ENCODE results near the gene ARRB2.
A peak's percentile ranks its signal among the peaks of the same experiment; 100 is the strongest.

Gene ARRB2

GRCh38 chr17:4733073-4733531, 22.7 kb downstream of the ARRB2 start:
- DNase-seq: no peak

GRCh38 chr17:4734857-4735475, 24.5 kb downstream of the ARRB2 start:
- no peak for DNase-seq

GRCh38 chr17:4735876-4736651, 25.6 kb downstream of the ARRB2 start:
- DNase-seq: no peak

- no peak for DNase-seq
Observed at GRCh38 chr17:4738136-4739121, 28.0 kb downstream of the ARRB2 start.

- peak in 1 of 4 experiments; percentile 45 for DNase-seq
Observed at GRCh38 chr17:4739122-4740024, 28.9 kb downstream of the ARRB2 start, which contains the start of the genes CXCL16 and ZMYND15. Gene CXCL16, minus strand, starts transcription at chr17:4739928. Its CDS starts 589 bp downstream, at chr17:4739339. Gene ZMYND15, plus strand, starts transcription at chr17:4739833. Its CDS starts 716 bp downstream, at chr17:4740549.

- no peak for DNase-seq
Observed at GRCh38 chr17:4740025-4740351, 29.6 kb downstream of the ARRB2 start.

- DNase-seq: no peak
Observed at GRCh38 chr17:4740584-4740983, 30.2 kb downstream of the ARRB2 start.

GRCh38 chr17:4741544-4741943, 31.1 kb downstream of the ARRB2 start:
- DNase-seq: no peak

- DNase-seq: no peak
Observed at GRCh38 chr17:4742133-4742532, 31.7 kb downstream of the ARRB2 start.

- DNase-seq: no peak
Observed at GRCh38 chr17:4742629-4743028, 32.2 kb downstream of the ARRB2 start.

GRCh38 chr17:4743216-4743615, 32.8 kb downstream of the ARRB2 start:
- no peak for DNase-seq

- DNase-seq: no peak
Observed at GRCh38 chr17:4743898-4744297, 33.5 kb downstream of the ARRB2 start.

GRCh38 chr17:4744999-4745969, 34.9 kb downstream of the ARRB2 start:
- no peak for DNase-seq

GRCh38 chr17:4747847-4748246, 37.4 kb downstream of the ARRB2 start:
- peak in 1 of 4 experiments; percentile 14 for DNase-seq

GRCh38 chr17:4748686-4749085, 38.3 kb downstream of the ARRB2 start:
- no peak for DNase-seq

GRCh38 chr17:4750606-4751005, 40.2 kb downstream of the ARRB2 start:
- no peak for DNase-seq

- no peak for DNase-seq
Observed at GRCh38 chr17:4751932-4752331, 41.5 kb downstream of the ARRB2 start.

GRCh38 chr17:4753392-4753791, 43.0 kb downstream of the ARRB2 start:
- no peak for DNase-seq

GRCh38 chr17:4759776-4760236, 49.4 kb downstream of the ARRB2 start:
- DNase-seq: no peak

GRCh38 chr17:4764595-4764994, 54.2 kb downstream of the ARRB2 start:
- no peak for DNase-seq

GRCh38 chr17:4766201-4766600, 55.8 kb downstream of the ARRB2 start:
- no peak for DNase-seq

Data from activated naive CD4-positive, alpha-beta T cell (primary cell).